Renal cortex interstitium (tissue), 11 donors: ENCODE results near the gene RAE1. TPM values are rescaled to one million over a fixed set of nuclear protein-coding genes. Genes with fewer than 3 reads are reported as not detected.
"Not testable (repeated sequence)": the region's sequence is repeated elsewhere in the genome, so short reads cannot be mapped to it uniquely, and the experiment has no call there.

Experiments
- DNase-seq, 11 donors: peaks; one replicate each; pipeline ENCODE4 v3.0.0-alpha.2; 2013; ENCODE audit warnings: low read depth in 9 of 11, low spot score in 4 of 11; ENCODE audit errors: extremely low read depth in 1 of 11
- polyA plus RNA-seq, 3 donors: library from polyadenylated mRNA; unstranded; fragments of 120-200 nt; gene quantifications; one replicate each; pipeline ENCODE4 v1.2.1, GENCODE V29; 2013; ENCODE audit not compliant: insufficient read length in 3 of 3

RAE1 gene
- polyA plus RNA-seq, 3 donors: 55.7 to 63.6 (median 60.7) TPM

- no peak for DNase-seq
These were observed 66.1 kb downstream of the RAE1 start for GRCh38 chr20:57417051-57417689.

- DNase-seq: no peak
These were observed 67.0 kb downstream of the RAE1 start for GRCh38 chr20:57417830-57418780.

GRCh38 chr20:57419479-57419878 is 68.4 kb downstream of the RAE1 start:
- not testable (repeated sequence) for DNase-seq

- no peak for DNase-seq
These were observed 69.7 kb downstream of the RAE1 start for GRCh38 chr20:57420571-57421252.

- DNase-seq: no peak
These were observed 70.5 kb downstream of the RAE1 start for GRCh38 chr20:57421253-57422220.

- DNase-seq: no peak
These were observed 71.2 kb downstream of the RAE1 start for GRCh38 chr20:57422254-57422653.

- DNase-seq: no peak
These were observed 74.3 kb downstream of the RAE1 start for GRCh38 chr20:57425150-57426013.

- no peak for DNase-seq
These were observed 75.2 kb downstream of the RAE1 start for GRCh38 chr20:57426271-57426689.

GRCh38 chr20:57426831-57427230 is 75.8 kb downstream of the RAE1 start:
- DNase-seq: no peak

- DNase-seq: no peak
These were observed 77.5 kb downstream of the RAE1 start for GRCh38 chr20:57428324-57429158.

Other genes starting within 250 kb of the RAE1 start
- gene BMP7, start 84.6 kb upstream of the RAE1 start, polyA plus RNA-seq: 100 to 1,000 TPM in 1 of 3 donors, 10 to 100 TPM in 2; 73.3 to 102 (median 94.0) TPM
- not detected for gene SPO11, start 21.5 kb upstream of the RAE1 start, polyA plus RNA-seq
- gene RBM38, start 40.1 kb downstream of the RAE1 start, polyA plus RNA-seq: 10 to 100 TPM; 28.3 to 34.5 (median 32.6) TPM
- gene CTCFL, start 173.9 kb downstream of the RAE1 start, polyA plus RNA-seq: 1 to 10 TPM; 2.4 to 3.0 (median 2.7) TPM
- gene PCK1, start 209.9 kb downstream of the RAE1 start, polyA plus RNA-seq: 10 to 100 TPM in 2 of 3 donors, 1 to 10 TPM in 1; 7.4 to 20.3 (median 12.6) TPM